ENCODE data around the gene FAM78B. TPM values are rescaled to one million over a fixed set of nuclear protein-coding genes. Genes with fewer than 3 reads are reported as not detected.

The FAM78B gene
- total and polyA plus RNA-seq, 5 donors = 2.7 to 4.9 (median 3.9) TPM

DNA sequence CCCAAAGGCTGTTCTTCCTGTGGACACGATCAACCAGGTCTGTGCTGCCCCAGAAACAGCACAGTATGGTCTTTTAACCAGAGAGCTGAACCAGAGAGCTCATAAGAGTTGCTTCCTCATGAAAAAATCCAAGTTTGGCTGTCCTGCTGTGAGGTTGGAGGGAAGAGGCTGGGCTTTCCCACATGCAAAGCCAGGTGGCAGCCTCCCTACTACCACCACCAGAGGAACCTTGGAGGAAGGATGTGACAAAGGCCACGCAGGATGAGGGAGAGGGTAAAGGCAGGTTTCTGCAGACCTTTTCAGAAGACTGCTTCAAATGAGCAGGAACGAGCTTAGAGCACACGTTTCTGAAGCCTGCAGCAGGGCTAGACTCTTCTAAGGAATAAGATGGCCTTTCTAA is 27.1 kb downstream of the FAM78B start:
- Histone ChIP-seq H3K4me1 (ENCODE audit: control insufficient read depth, insufficient read depth, low read length) (peaks cover 5% of the 10 kb centered on the region), H3K27ac (ENCODE audit: low read length) (no peak overlapping the region), H3K9me3 (ENCODE audit: control insufficient read depth, low read length) (no peaks in the 10 kb centered on the region), H3K27me3 (ENCODE audit: control insufficient read depth, insufficient read depth) (no peaks in the 10 kb centered on the region), H3K4me3 (ENCODE audit: low read length) (no peak overlapping the region)
- no peak for ATAC-seq
- intact Hi-C loops (cut with DNase I) = no loop called here
- 58% methylated on average over 4 of the region's 4 CpGs for WGBS
- no peak for DNase-seq

- WGBS = 54% methylated on average over 5 of the region's 5 CpGs
- Histone ChIP-seq H3K4me1 (ENCODE audit: control insufficient read depth, insufficient read depth, low read length) (peaks cover 5% of the 10 kb centered on the region), H3K27ac (ENCODE audit: low read length) (no peak overlapping the region), H3K9me3 (ENCODE audit: control insufficient read depth, low read length) (no peaks in the 10 kb centered on the region), H3K27me3 (ENCODE audit: control insufficient read depth, insufficient read depth) (no peaks in the 10 kb centered on the region), H3K4me3 (ENCODE audit: low read length) (no peak overlapping the region)
- ATAC-seq (peak; percentile 16 to 64), DNase-seq (no peak)
- intact Hi-C loops (cut with DNase I) = no loop called here
These were observed 30.0 kb downstream of the FAM78B start for GRCh38 chr1:166136699-166137401.

DNA sequence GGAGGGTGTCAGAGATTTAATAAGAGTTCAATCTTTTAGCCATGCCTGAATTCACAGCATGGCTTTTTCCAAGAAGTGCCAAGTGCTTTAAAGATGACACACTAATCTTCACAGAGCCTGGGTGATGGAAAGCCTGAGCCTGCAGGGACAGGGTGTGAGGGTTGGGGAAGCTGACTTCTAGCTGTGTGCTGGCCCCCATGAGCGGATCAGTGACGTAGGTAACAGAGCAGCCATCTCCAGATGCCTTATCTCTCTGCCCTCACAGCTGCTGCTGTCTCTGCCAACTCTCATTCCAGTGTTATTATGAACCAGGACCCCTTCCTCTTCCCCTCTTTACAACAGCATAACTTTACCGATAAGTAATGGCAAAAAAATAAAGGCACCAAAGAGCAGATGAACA is 30.6 kb downstream of the FAM78B start:
- intact Hi-C loops (cut with DNase I) = no loop called here
- Histone ChIP-seq H3K27me3 (ENCODE audit: control insufficient read depth, insufficient read depth) (no peaks in the 10 kb centered on the region), H3K4me3 (ENCODE audit: low read length) (no peak overlapping the region), H3K4me1 (ENCODE audit: control insufficient read depth, insufficient read depth, low read length) (peaks cover 5% of the 10 kb centered on the region), H3K27ac (ENCODE audit: low read length) (no peak overlapping the region), H3K9me3 (ENCODE audit: control insufficient read depth, low read length) (no peaks in the 10 kb centered on the region)
- DNase-seq = peak in 1 of 3 donors; percentile 24
- WGBS = 22% methylated on average over 3 of the region's 3 CpGs
- peak in 1 of 2 donors; percentile 92 for ATAC-seq

DNA sequence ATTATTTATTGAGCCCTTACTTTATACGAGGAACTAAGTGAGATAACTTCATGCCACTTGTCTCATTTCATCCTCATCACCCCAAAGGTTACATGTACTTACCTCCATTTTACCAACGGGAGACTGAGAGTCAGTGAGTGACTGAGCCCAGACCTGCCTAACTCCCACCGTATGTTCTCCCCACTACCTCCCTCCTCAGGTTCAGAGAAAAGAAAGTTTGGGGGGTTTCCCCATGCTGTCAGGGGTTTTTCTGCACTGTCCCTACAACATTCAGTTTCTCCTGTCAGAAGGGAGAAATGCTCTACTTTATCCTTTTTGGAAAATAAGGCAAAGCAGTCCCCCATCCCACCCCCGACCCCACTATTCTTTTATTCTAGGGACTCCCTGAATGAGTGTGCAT is 32.9 kb downstream of the FAM78B start:
- no peak for ATAC-seq
- no peak overlapping the region for H3K27ac ChIP-seq (ENCODE audit: low read length)
- 85% methylated on average over 4 of the region's 4 CpGs for WGBS
- H3K4me3 ChIP-seq (ENCODE audit: low read length) = no peak overlapping the region
- H3K4me1 ChIP-seq (ENCODE audit: control insufficient read depth, insufficient read depth, low read length) = peaks cover 5% of the 10 kb centered on the region
- DNase-seq = no peak
- no peaks in the 10 kb centered on the region for H3K27me3 ChIP-seq (ENCODE audit: control insufficient read depth, insufficient read depth)
- H3K9me3 ChIP-seq (ENCODE audit: control insufficient read depth, low read length) = no peaks in the 10 kb centered on the region
- intact Hi-C loops (cut with DNase I) = no loop called here

DNA sequence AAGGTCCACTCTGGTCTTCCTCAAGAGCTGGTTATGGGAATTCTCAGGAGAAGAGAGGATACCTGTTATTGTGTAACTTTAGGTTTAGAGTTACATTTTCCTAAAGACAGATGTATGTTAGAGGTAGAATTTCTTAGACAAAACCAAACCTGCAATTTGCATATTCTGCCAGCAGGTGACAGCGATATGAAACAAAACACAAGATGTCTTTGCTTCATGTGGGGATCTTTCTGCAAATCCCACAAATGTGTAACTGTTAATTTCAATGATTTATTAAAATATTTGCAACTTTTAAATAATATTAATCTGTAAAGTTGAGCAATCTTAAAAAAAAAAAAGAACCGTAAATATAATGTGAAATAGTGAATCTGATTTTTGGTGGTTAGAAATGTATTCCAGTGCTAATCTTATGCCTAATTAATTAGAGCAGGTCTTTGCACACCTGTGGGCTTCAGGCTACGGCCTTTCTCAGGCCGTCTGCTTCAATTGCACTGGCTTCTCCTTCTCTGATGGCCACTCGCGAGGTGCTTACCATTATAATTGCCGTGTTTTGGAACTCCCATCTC is 33.4 kb downstream of the FAM78B start:
- 94% methylated on average over 7 of the region's 7 CpGs for whole genome bisulfite sequencing
- no peak overlapping the region for H3K4me3 ChIP-seq (ENCODE audit: low read length)

DNA sequence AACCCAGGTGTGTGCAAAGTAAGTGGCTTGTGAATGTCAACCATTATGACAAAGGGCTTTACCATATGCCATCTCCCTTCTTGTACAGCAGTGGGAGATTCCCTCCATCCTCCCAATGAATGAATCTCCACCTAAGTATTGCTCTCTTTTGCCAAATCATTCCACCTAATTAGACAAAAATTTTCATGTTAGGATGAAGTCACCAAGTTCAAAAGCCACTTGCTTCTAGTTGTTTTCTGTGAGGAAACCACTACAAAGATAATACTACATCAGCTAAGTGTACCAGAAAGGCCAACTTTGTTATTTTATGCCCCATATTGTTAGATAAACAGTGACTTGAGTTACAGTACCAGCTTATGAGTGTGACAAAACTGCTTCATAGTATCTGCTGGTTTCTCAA is 34.3 kb downstream of the FAM78B start:
- no peak overlapping the region for H3K27ac ChIP-seq (ENCODE audit: low read length)
- no peak for DNase-seq
- intact Hi-C loops (cut with DNase I) = no loop called here
- H3K27me3 ChIP-seq (ENCODE audit: control insufficient read depth, insufficient read depth) = no peaks in the 10 kb centered on the region
- peaks cover 5% of the 10 kb centered on the region for H3K4me1 ChIP-seq (ENCODE audit: control insufficient read depth, insufficient read depth, low read length)
- no peaks in the 10 kb centered on the region for H3K9me3 ChIP-seq (ENCODE audit: control insufficient read depth, low read length)
- no peak overlapping the region for H3K4me3 ChIP-seq (ENCODE audit: low read length)
- no peak for ATAC-seq

More for the DNA sequence above, 33.4 kb downstream of the FAM78B start:
- Histone ChIP-seq H3K4me1 (ENCODE audit: control insufficient read depth, insufficient read depth, low read length) (peaks cover 5% of the 10 kb centered on the region), H3K27ac (ENCODE audit: low read length) (no peak overlapping the region), H3K27me3 (ENCODE audit: control insufficient read depth, insufficient read depth) (no peaks in the 10 kb centered on the region), H3K9me3 (ENCODE audit: control insufficient read depth, low read length) (no peaks in the 10 kb centered on the region)
- intact Hi-C loops (cut with DNase I) = no loop called here
- DNase-seq = no peak
- ATAC-seq = no peak

GRCh38 chr1:166129006-166129405 is 37.8 kb downstream of the FAM78B start:
- intact Hi-C loops (cut with DNase I) = no loop called here
- no peaks in the 10 kb centered on the region for H3K4me1 ChIP-seq (ENCODE audit: control insufficient read depth, insufficient read depth, low read length)
- no peak for ATAC-seq

GRCh38 chr1:166128195-166128594 is 38.6 kb downstream of the FAM78B start:
- Histone ChIP-seq H3K4me1 (ENCODE audit: control insufficient read depth, insufficient read depth, low read length) (no peaks in the 10 kb centered on the region), H3K27me3 (ENCODE audit: control insufficient read depth, insufficient read depth) (no peaks in the 10 kb centered on the region), H3K9me3 (ENCODE audit: control insufficient read depth, low read length) (no peaks in the 10 kb centered on the region), H3K4me3 (ENCODE audit: low read length) (no peak overlapping the region), H3K27ac (ENCODE audit: low read length) (no peak overlapping the region)
- intact Hi-C loops (cut with DNase I) = no loop called here
- DNase-seq = no peak
- 41% methylated on average over 1 of the region's 1 CpG for WGBS
- no peak for ATAC-seq

More at GRCh38 chr1:166129006-166129405, 37.8 kb downstream of the FAM78B start:
- Histone ChIP-seq H3K4me3 (ENCODE audit: low read length) (no peak overlapping the region), H3K27me3 (ENCODE audit: control insufficient read depth, insufficient read depth) (no peaks in the 10 kb centered on the region), H3K9me3 (ENCODE audit: control insufficient read depth, low read length) (no peaks in the 10 kb centered on the region), H3K27ac (ENCODE audit: low read length) (no peak overlapping the region)
- WGBS = 93% methylated on average over 3 of the region's 3 CpGs
- no peak for DNase-seq

GRCh38 chr1:166127003-166127402 is 39.8 kb downstream of the FAM78B start:
- ATAC-seq = no peak
- Histone ChIP-seq H3K27me3 (ENCODE audit: control insufficient read depth, insufficient read depth) (no peaks in the 10 kb centered on the region), H3K4me1 (ENCODE audit: control insufficient read depth, insufficient read depth, low read length) (no peaks in the 10 kb centered on the region), H3K4me3 (ENCODE audit: low read length) (no peak overlapping the region), H3K9me3 (ENCODE audit: control insufficient read depth, low read length) (no peaks in the 10 kb centered on the region), H3K27ac (ENCODE audit: low read length) (no peak overlapping the region)
- DNase-seq = no peak
- 71% methylated on average over 1 of the region's 1 CpG for WGBS
- intact Hi-C loops (cut with DNase I) = no loop called here

- no peaks in the 10 kb centered on the region for H3K4me1 ChIP-seq (ENCODE audit: control insufficient read depth, insufficient read depth, low read length)
- WGBS = 71% methylated on average over 8 of the region's 8 CpGs
- no peak for ATAC-seq
- intact Hi-C loops (cut with DNase I) = no loop called here
- H3K27ac ChIP-seq (ENCODE audit: low read length) = no peak overlapping the region
- H3K9me3 ChIP-seq (ENCODE audit: control insufficient read depth, low read length) = no peaks in the 10 kb centered on the region
- H3K4me3 ChIP-seq (ENCODE audit: low read length) = no peak overlapping the region
- H3K27me3 ChIP-seq (ENCODE audit: control insufficient read depth, insufficient read depth) = no peaks in the 10 kb centered on the region
- DNase-seq = no peak
These were observed 43.8 kb downstream of the FAM78B start for GRCh38 chr1:166122873-166123466.

- no peaks in the 10 kb centered on the region for H3K4me1 ChIP-seq (ENCODE audit: control insufficient read depth, insufficient read depth, low read length)
- H3K9me3 ChIP-seq (ENCODE audit: control insufficient read depth, low read length) = no peaks in the 10 kb centered on the region
- ATAC-seq (no peak), DNase-seq (no peak)
- H3K27ac ChIP-seq (ENCODE audit: low read length) = no peak overlapping the region
- intact Hi-C loops (cut with DNase I) = no loop called here
- no peaks in the 10 kb centered on the region for H3K27me3 ChIP-seq (ENCODE audit: control insufficient read depth, insufficient read depth)
- no peak overlapping the region for H3K4me3 ChIP-seq (ENCODE audit: low read length)
- WGBS = 85% methylated on average over 4 of the region's 4 CpGs
These were observed 45.8 kb downstream of the FAM78B start for GRCh38 chr1:166121010-166121409.
